HepG2 (cell line): Measurements from ENCODE around the gene ANO9. TPM values are rescaled to one million over a fixed set of nuclear protein-coding genes. Genes with fewer than 3 reads are reported as not detected.

Experiments used
- DMAP1 ChIP-seq: IDR thresholded peaks from 2 replicates; pipeline ENCODE4 v1.6.1; 2016
- GZF1 ChIP-seq: sonication (generic); formaldehyde crosslinking; IDR thresholded peaks from 2 replicates; pipeline ENCODE4 v1.5.1; 2020; ENCODE audit warnings: mild to moderate bottlenecking, missing genetic modification reagents
- MZF1 ChIP-seq: sonication (generic); formaldehyde crosslinking; IDR thresholded peaks from 2 replicates; pipeline ENCODE4 v1.8.1; 2023; ENCODE audit warnings: mild to moderate bottlenecking, missing genetic modification reagents, borderline replicate concordance
- TSC22D2 ChIP-seq: sonication (generic); formaldehyde crosslinking; IDR thresholded peaks from 2 replicates; pipeline ENCODE4 v1.5.1; 2020; ENCODE audit warnings: missing genetic modification reagents, mild to moderate bottlenecking, borderline replicate concordance
- ZFP41 ChIP-seq: sonication (generic); formaldehyde crosslinking; IDR thresholded peaks from 2 replicates; pipeline ENCODE4 v1.4.0; 2020; ENCODE audit warnings: mild to moderate bottlenecking, missing genetic modification reagents, borderline replicate concordance
- ZNF10 ChIP-seq: sonication (generic); formaldehyde crosslinking; IDR thresholded peaks from 2 replicates; pipeline ENCODE4 v1.4.0; 2020; ENCODE audit warnings: mild to moderate bottlenecking, low read depth, missing genetic modification reagents, borderline replicate concordance
- ZNF232 ChIP-seq: sonication (generic); formaldehyde crosslinking; IDR thresholded peaks from 2 replicates; pipeline ENCODE4 v1.4.0; 2020; ENCODE audit warnings: missing genetic modification reagents, borderline replicate concordance
- ZNF589 ChIP-seq: sonication (generic); formaldehyde crosslinking; conservative IDR thresholded peaks from 2 replicates; pipeline ENCODE4 v1.8.0; 2022; ENCODE audit warnings: mild to moderate bottlenecking, moderate library complexity, missing genetic modification reagents
- ZSCAN21 ChIP-seq: sonication (generic); formaldehyde crosslinking; IDR thresholded peaks from 2 replicates; pipeline ENCODE4 v1.8.0; 2022; ENCODE audit warnings: mild to moderate bottlenecking, missing genetic modification reagents, moderate library complexity, borderline replicate concordance
- polyA plus RNA-seq, 8 experiments: library from polyadenylated mRNA; depleted of rRNA in 3 of 8; stranded (reverse) in 7 of 8; unstranded in 1 of 8; fragments of >200 nt; fragmentation: Illumina TruSeq in 4 of 8; extraction: Trizol in 4 of 8; gene quantifications; 2 replicates each; pipeline versions ENCODE4 v1.2.1 to v1.2.3, GENCODE V29; 2011 to 2016; ENCODE audit warnings: low read depth in 4 of 8, missing spikeins in 1 of 8, mixed read lengths in 1 of 8; ENCODE audit not compliant: insufficient read depth in 1 of 8
- total RNA-seq, 5 experiments: library from RNA; depleted of rRNA; stranded (reverse); fragments of >200 nt; fragmentation: Illumina TruSeq; extraction: Trizol; gene quantifications; 2 replicates each; pipeline ENCODE4 v1.2.3, GENCODE V29; 2016; ENCODE audit warnings: low read depth in 1 of 5
- TF ChIP-seq, protein P1 (sequence below), 2 experiments: fragments of 450-650 bp in 1 of 2; sonication (generic) in 1 of 2; formaldehyde crosslinking in 1 of 2; IDR thresholded peaks; 2 replicates each; pipeline versions ENCODE4 v1.6.1 to v1.8.0; 2016 to 2022; ENCODE audit warnings: antibody characterized with exemption in 1 of 2, mild to moderate bottlenecking in 1 of 2, missing genetic modification reagents in 1 of 2
- TF ChIP-seq, protein P2 (sequence below): IDR thresholded peaks from 2 replicates; pipeline ENCODE4 v1.6.1; 2012; ENCODE audit warnings: inconsistent platforms
- TF ChIP-seq, protein P3 (sequence below): sonication (generic); formaldehyde crosslinking; IDR thresholded peaks from 2 replicates; pipeline ENCODE4 v1.4.0; 2020; ENCODE audit warnings: mild to moderate bottlenecking, missing genetic modification reagents
- TF ChIP-seq, protein P4 (sequence below), 2 experiments: sonication (generic) in 1 of 2; formaldehyde crosslinking in 1 of 2; IDR thresholded peaks; 2 replicates each; pipeline versions ENCODE4 v1.4.0 to v1.6.1; 2018 to 2020; ENCODE audit warnings: missing genetic modification reagents in 2 of 2, borderline replicate concordance in 1 of 2, low read depth in 1 of 2, mild to moderate bottlenecking in 1 of 2, missing biosample characterization in 1 of 2

The ANO9 gene
- total and polyA plus RNA-seq, 2 of the 13 experiments (the other 11 are each of a cell fraction or from before 2014, with no cell fraction given), result 8.9 to 14.3 TPM

DNA sequence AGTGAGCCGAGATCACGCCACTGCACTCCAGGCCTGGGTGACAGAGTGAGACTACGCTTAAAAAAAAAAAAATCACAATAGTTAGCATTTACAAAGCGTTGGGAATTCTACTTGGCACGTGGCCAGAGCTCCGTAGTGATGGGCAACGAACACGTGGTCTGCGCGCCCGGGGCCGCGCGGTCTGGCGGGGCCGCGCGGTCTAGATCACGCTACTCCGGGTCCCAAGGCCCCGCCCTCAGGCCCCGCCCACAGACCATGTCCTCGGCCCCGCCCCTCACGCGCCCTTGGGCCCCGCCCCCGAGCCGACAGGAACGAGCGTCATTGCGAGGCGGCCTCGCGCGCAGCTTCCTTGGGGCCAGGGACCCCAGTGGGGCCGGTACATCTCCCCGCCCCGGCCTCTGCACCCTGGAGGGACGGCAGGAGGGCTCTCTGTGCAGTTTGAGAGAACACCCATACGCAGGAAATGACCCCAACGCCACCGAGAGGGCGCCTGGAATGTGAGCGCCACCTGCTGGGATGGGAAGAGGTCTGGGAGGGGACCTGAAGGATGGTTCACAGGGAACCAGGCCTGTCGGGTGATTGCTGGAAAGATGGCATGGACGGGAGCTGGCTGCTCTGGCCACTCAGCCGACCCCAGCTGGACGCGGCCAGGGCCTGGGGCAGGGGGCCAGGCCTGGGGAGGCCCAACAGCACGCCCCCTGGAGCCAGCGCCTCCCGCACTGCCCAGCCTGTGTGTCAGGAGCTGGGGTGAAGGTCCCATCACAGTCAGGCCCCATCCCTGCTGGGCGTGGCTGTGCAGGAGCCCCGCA lies 6.3 kb upstream of the ANO9 start (continued):
- TF ChIP-seq, protein P1, sequence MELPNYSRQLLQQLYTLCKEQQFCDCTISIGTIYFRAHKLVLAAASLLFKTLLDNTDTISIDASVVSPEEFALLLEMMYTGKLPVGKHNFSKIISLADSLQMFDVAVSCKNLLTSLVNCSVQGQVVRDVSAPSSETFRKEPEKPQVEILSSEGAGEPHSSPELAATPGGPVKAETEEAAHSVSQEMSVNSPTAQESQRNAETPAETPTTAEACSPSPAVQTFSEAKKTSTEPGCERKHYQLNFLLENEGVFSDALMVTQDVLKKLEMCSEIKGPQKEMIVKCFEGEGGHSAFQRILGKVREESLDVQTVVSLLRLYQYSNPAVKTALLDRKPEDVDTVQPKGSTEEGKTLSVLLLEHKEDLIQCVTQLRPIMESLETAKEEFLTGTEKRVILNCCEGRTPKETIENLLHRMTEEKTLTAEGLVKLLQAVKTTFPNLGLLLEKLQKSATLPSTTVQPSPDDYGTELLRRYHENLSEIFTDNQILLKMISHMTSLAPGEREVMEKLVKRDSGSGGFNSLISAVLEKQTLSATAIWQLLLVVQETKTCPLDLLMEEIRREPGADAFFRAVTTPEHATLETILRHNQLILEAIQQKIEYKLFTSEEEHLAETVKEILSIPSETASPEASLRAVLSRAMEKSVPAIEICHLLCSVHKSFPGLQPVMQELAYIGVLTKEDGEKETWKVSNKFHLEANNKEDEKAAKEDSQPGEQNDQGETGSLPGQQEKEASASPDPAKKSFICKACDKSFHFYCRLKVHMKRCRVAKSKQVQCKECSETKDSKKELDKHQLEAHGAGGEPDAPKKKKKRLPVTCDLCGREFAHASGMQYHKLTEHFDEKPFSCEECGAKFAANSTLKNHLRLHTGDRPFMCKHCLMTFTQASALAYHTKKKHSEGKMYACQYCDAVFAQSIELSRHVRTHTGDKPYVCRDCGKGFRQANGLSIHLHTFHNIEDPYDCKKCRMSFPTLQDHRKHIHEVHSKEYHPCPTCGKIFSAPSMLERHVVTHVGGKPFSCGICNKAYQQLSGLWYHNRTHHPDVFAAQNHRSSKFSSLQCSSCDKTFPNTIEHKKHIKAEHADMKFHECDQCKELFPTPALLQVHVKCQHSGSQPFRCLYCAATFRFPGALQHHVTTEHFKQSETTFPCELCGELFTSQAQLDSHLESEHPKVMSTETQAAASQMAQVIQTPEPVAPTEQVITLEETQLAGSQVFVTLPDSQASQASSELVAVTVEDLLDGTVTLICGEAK (IDR thresholded peaks at IDR 0.05), result no peak
- TF ChIP-seq, protein P1 (CRISPR knock-in tag; IDR thresholded peaks at IDR 0.05), result no peak; the same call in 1 of the 2 replicates
- TF ChIP-seq ZNF232 (CRISPR knock-in tag) (peak; percentile 31; the same call in 1 of the 2 replicates), GZF1 (CRISPR knock-in tag) (peak; percentile 46; the same call in 1 of the 2 replicates), DMAP1 (CRISPR knock-in tag) (peak; percentile 84), ZNF589 (CRISPR knock-in tag) (no peak; the same call in 1 of the 2 replicates), MZF1 (CRISPR knock-in tag) (no peak), TSC22D2 (CRISPR knock-in tag) (no peak), ZSCAN21 (CRISPR knock-in tag) (peak; percentile 87; the same call in 1 of the 2 replicates), ZNF10 (CRISPR knock-in tag) (no peak), ZFP41 (CRISPR knock-in tag) (no peak)
- TF ChIP-seq, protein P2, sequence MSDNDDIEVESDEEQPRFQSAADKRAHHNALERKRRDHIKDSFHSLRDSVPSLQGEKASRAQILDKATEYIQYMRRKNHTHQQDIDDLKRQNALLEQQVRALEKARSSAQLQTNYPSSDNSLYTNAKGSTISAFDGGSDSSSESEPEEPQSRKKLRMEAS, result peak; percentile 92
- TF ChIP-seq, protein P3, sequence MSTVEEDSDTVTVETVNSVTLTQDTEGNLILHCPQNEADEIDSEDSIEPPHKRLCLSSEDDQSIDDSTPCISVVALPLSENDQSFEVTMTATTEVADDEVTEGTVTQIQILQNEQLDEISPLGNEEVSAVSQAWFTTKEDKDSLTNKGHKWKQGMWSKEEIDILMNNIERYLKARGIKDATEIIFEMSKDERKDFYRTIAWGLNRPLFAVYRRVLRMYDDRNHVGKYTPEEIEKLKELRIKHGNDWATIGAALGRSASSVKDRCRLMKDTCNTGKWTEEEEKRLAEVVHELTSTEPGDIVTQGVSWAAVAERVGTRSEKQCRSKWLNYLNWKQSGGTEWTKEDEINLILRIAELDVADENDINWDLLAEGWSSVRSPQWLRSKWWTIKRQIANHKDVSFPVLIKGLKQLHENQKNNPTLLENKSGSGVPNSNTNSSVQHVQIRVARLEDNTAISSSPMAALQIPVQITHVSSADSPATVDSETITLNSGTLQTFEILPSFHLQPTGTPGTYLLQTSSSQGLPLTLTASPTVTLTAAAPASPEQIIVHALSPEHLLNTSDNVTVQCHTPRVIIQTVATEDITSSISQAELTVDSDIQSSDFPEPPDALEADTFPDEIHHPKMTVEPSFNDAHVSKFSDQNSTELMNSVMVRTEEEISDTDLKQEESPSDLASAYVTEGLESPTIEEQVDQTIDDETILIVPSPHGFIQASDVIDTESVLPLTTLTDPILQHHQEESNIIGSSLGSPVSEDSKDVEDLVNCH (CRISPR knock-in tag), result no peak
- TF ChIP-seq, protein P4, sequence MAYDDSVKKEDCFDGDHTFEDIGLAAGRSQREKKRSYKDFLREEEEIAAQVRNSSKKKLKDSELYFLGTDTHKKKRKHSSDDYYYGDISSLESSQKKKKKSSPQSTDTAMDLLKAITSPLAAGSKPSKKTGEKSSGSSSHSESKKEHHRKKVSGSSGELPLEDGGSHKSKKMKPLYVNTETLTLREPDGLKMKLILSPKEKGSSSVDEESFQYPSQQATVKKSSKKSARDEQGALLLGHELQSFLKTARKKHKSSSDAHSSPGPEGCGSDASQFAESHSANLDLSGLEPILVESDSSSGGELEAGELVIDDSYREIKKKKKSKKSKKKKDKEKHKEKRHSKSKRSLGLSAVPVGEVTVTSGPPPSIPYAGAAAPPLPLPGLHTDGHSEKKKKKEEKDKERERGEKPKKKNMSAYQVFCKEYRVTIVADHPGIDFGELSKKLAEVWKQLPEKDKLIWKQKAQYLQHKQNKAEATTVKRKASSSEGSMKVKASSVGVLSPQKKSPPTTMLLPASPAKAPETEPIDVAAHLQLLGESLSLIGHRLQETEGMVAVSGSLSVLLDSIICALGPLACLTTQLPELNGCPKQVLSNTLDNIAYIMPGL (CRISPR knock-in tag; IDR thresholded peaks at IDR 0.05; ENCODE audit: borderline replicate concordance in 1 of 2, low read depth in 1 of 2), result peak; percentile 97
